Gastrocnemius medialis (tissue), 4 donors: Measurements from ENCODE around the gene MSI2. TPM values are rescaled to one million over a fixed set of nuclear protein-coding genes. Genes with fewer than 3 reads are reported as not detected.

Experiments used
- ATAC-seq, 2 donors: fragments of 150-250 bp; one replicate each; pipeline ENCODE4 v1.9.1; 2016
- DNase-seq, 2 donors: peaks; one replicate each; pipeline ENCODE4 v3.0.0-alpha.2; 2019
- H3K27ac ChIP-seq, 4 donors: fragments of 200-600 bp; sonication (generic); 1 replicate in 1 of 4; 2 replicates in 3 of 4; pipeline ENCODE4 v1.5.1; 2016 to 2018; ENCODE audit warnings: mild to moderate bottlenecking in 2 of 4, moderate library complexity in 1 of 4
- H3K27me3 ChIP-seq, 3 donors: fragments of 200-600 bp; sonication (generic) in 2 of 3; 1 replicate in 1 of 3; 2 replicates in 2 of 3; pipeline versions ENCODE4 v1.5.1 to v1.6.0; 2016 to 2019; ENCODE audit warnings: mild to moderate bottlenecking in 1 of 3, moderate library complexity in 1 of 3
- H3K36me3 ChIP-seq, 2 donors: fragments of 200-600 bp; sonication (generic) in 1 of 2; one replicate each; pipeline ENCODE4 v1.5.1; 2017 to 2018
- H3K4me1 ChIP-seq, 2 donors: fragments of 200-600 bp; sonication (generic) in 1 of 2; one replicate each; pipeline ENCODE4 v1.5.1; 2016 to 2017; ENCODE audit warnings: mild to moderate bottlenecking in 2 of 2
- H3K4me3 ChIP-seq, 4 donors: fragments of 200-600 bp; sonication (generic) in 3 of 4; 1 replicate in 1 of 4; 2 replicates in 3 of 4; pipeline ENCODE4 v1.5.1; 2016 to 2019; ENCODE audit warnings: mild to moderate bottlenecking in 2 of 4
- H3K9me3 ChIP-seq, 3 donors: fragments of 200-600 bp; sonication (generic) in 2 of 3; 1 replicate in 1 of 3; 2 replicates in 2 of 3; pipeline ENCODE4 v1.5.1; 2016 to 2019
- POLR2A ChIP-seq, 2 donors: fragments of 450-650 bp; IDR thresholded peaks; one replicate each; pipeline ENCODE4 v1.6.1; 2017; ENCODE audit warnings: antibody characterized with exemption in 2 of 2, mild to moderate bottlenecking in 2 of 2, moderate library complexity in 2 of 2
- in situ Hi-C, 4 donors: fragments of 200-750 bp; cut with MboI; loops; one replicate each; pipeline versions ENCODE4 v1.15.0 to v1.8.0; 2017; ENCODE audit warnings: low sequenced_read_pairs in 4 of 4
- intact Hi-C: fragments of 100-400 bp; cut with DNase I; formaldehyde crosslinking; loops from one replicate; pipeline ENCODE4 v1.15.1; 2023; ENCODE audit warnings: low total_unique reads
- total RNA-seq, 4 donors: library from RNA; depleted of rRNA; stranded (reverse); fragments of >200 nt; gene quantifications; one replicate each; pipeline versions ENCODE4 v1.1.0 to v1.2.3, GENCODE V29; 2016
- TF ChIP-seq, protein P1 (sequence below), 5 experiments: fragments of 450-650 bp in 3 of 5; fragments of 200-600 bp in 2 of 5; sonication (generic) in 2 of 5; IDR thresholded peaks in 4 of 5; conservative IDR thresholded peaks in 1 of 5; 1 replicate in 4 of 5; 2 replicates in 1 of 5; pipeline ENCODE4 v1.5.1; 2016 to 2019; ENCODE audit warnings: antibody characterized with exemption in 5 of 5, mild to moderate bottlenecking in 3 of 5, moderate library complexity in 3 of 5

Gene MSI2
- total RNA-seq, 4 donors from 2014 or later, result 33.1 to 66.2 (median 48.5) TPM

DNA sequence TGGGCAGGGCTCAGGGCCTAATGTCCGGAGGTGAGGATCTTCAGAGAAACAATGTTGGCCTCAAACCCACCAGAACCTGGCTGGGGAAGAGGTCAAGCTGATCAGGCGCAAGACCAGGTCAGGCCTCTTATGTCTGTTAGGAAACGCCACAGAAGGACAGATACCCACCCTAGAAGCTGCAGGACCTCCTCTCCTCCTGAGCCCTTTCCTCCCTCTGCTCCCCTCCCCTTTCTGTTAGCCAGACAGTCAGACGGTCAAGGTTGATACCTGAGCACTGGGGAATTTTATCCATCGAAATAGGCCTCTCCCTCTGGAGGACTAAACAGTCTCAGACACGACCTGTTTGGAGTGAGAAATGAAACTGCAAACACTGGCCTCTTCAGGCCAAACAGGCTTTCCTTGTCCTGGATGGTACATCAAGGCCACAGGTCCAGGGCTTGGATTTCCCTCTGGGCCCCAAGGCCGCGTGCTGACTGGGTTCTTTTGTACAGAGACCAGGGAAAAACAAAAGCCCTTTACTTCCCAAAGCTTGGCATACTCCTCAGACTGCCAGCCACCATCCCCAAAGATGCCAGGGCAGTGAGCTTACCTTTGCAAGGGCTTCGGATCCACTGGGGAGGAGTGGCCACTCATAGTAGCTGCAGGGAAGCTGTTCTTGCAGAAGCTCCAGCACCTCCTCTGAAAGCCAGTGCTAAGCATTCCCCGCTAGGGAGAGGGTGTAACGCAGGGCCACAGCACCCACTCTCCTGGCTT is 353.0 kb downstream of the MSI2 start:
- no peaks in the 10 kb centered on the region for H3K27me3 ChIP-seq
- peaks cover 42 to 47% of the 10 kb centered on the region in 2 donors for H3K4me1 ChIP-seq
- TF ChIP-seq POLR2A (IDR thresholded peaks at IDR 0.05), result no peak
- TF ChIP-seq, protein P1, sequence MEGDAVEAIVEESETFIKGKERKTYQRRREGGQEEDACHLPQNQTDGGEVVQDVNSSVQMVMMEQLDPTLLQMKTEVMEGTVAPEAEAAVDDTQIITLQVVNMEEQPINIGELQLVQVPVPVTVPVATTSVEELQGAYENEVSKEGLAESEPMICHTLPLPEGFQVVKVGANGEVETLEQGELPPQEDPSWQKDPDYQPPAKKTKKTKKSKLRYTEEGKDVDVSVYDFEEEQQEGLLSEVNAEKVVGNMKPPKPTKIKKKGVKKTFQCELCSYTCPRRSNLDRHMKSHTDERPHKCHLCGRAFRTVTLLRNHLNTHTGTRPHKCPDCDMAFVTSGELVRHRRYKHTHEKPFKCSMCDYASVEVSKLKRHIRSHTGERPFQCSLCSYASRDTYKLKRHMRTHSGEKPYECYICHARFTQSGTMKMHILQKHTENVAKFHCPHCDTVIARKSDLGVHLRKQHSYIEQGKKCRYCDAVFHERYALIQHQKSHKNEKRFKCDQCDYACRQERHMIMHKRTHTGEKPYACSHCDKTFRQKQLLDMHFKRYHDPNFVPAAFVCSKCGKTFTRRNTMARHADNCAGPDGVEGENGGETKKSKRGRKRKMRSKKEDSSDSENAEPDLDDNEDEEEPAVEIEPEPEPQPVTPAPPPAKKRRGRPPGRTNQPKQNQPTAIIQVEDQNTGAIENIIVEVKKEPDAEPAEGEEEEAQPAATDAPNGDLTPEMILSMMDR (IDR thresholded peaks at IDR 0.05 in 4 of 5, conservative IDR thresholded peaks at IDR 0.05 in 1 of 5), result no peak
- ATAC-seq (no peak), DNase-seq (peak in 1 of 2 donors; percentile 6)
- H3K36me3 ChIP-seq, result no peaks in the 10 kb centered on the region
- peak overlapping the region in 3 of 4 donors; percentile 69 to 83 (median 80) for H3K27ac ChIP-seq
- intact Hi-C loops (loop anchor here (5.0 kb wide), 1 partner anchor 367 kb away; no protein-coding TSS in a partner anchor), in situ Hi-C loops (no loop called here)
- H3K9me3 ChIP-seq, result no peaks in the 10 kb centered on the region
- no peak overlapping the region for H3K4me3 ChIP-seq

DNA sequence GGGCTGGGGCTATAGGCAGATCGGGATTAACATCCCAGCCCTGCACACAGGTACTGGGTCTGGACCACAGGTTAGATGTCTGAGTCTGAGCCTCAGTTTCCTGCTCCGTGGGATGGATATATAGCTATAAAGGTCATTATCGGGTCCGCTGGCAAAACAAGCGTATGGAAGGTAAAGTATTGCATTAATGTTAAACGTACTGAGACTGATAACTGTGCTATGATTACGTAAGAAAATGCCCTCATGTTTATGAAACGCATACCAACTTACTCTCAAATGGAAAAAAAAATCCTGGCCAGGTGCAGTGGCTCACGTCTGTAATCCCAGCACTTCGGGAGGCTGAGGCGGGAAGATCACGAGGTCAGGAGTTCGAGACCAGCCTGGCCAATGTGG is 353.6 kb downstream of the MSI2 start:
- H3K4me1 ChIP-seq, result peaks cover 36 to 41% of the 10 kb centered on the region in 2 donors
- ATAC-seq (no peak), DNase-seq (no peak)
- H3K4me3 ChIP-seq, result no peak overlapping the region
- TF ChIP-seq POLR2A (IDR thresholded peaks at IDR 0.05), result no peak
- TF ChIP-seq, protein P1 (IDR thresholded peaks at IDR 0.05 in 4 of 5, conservative IDR thresholded peaks at IDR 0.05 in 1 of 5), result no peak
- in situ Hi-C loops, result no loop called here
- no peaks in the 10 kb centered on the region for H3K27me3 ChIP-seq
- no peaks in the 10 kb centered on the region for H3K9me3 ChIP-seq
- H3K27ac ChIP-seq, result no peak overlapping the region
- intact Hi-C loops, result loop anchor here (5.0 kb wide), 1 partner anchor 368 kb away; no protein-coding TSS in a partner anchor
- no peaks in the 10 kb centered on the region for H3K36me3 ChIP-seq

DNA sequence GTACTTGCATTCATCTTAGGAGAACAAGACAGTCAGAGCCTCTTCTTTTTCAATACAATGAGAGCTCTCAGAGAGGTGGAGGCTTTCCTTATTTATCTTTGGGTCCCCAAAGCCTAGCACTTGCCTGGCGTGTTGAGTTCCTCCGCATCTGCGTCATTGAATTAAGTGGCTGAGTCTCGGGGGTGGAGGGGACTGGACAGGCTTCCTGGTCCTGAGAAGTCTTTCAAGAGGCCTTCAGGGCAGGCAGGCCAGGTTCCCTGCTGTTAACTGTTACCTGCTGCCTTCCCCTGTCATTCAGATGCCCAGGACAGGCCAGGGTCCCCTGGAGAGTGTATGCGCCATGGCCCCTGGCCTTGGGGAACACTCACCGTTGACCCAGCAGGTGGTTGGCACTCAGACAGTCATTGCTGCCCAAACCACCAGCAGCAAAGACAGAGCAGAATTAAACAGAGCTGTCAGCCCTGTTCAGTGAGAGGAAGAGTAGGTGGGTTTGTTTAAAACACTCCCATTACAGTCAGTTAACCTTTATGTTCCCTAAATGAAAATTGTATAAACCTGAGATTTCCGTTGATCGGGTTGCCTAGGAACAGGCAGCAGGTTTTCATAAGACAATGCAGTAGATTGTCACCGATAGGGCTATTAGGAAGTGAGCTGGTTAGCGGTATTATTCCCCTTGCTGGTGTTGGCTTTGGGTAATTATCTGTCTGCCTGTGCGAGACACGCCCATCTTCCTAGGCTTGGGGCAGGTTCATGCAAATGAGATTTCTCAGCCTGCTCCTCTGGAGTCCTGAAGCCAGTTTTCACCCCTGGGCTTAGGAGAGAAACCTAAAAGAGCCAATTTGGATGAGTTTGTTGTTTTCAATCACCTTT is 356.1 kb downstream of the MSI2 start:
- Histone ChIP-seq H3K27me3 (no peaks in the 10 kb centered on the region), H3K9me3 (no peaks in the 10 kb centered on the region), H3K4me1 (peaks cover 16 to 33% of the 10 kb centered on the region in 2 donors), H3K27ac (no peak overlapping the region), H3K36me3 (no peaks in the 10 kb centered on the region), H3K4me3 (no peak overlapping the region)
- in situ Hi-C loops, result no loop called here
- no peak for TF ChIP-seq POLR2A (IDR thresholded peaks at IDR 0.05)
- TF ChIP-seq, protein P1 (IDR thresholded peaks at IDR 0.05 in 4 of 5, conservative IDR thresholded peaks at IDR 0.05 in 1 of 5), result no peak
- DNase-seq (no peak), ATAC-seq (no peak)
- intact Hi-C loops, result no loop called here

DNA sequence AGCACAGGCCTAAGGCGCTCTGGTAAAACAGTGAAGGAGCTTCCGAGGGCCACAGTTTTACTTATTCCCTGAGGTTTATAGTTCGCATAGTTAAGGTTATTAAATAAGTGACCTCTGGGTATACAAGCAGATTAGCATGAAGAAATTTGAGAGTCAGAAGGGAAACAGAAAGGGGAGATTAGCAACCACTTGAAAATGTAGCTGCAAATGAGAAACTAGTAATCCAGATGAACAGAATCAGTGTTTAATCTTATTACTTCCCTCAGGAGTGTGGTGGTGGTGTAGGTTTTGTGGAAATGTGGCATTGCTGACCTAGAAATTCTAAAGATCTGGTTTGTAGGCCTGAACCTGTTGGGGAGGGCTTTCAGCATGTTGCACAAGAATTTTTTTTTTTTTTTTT is 358.4 kb downstream of the MSI2 start:
- Histone ChIP-seq H3K27ac (no peak overlapping the region), H3K4me3 (no peak overlapping the region), H3K36me3 (no peaks in the 10 kb centered on the region), H3K4me1 (peaks cover 8 to 13% of the 10 kb centered on the region in 2 donors), H3K27me3 (no peaks in the 10 kb centered on the region), H3K9me3 (no peaks in the 10 kb centered on the region)
- intact Hi-C loops, result no loop called here
- ATAC-seq (no peak), DNase-seq (no peak)
- no peak for TF ChIP-seq POLR2A (IDR thresholded peaks at IDR 0.05)
- in situ Hi-C loops, result no loop called here
